ENCODE data around the gene GOSR1. TPM values are rescaled to one million over a fixed set of nuclear protein-coding genes. Genes with fewer than 3 reads are reported as not detected.
"Not testable (repeated sequence)": the region's sequence is repeated elsewhere in the genome, so short reads cannot be mapped to it uniquely, and the experiment has no call there.

The GOSR1 gene
- total and polyA plus RNA-seq, 2 donors (not counting 1 experiment from before 2014, with no cell fraction given), result 28.6 to 44.7 TPM

DNA sequence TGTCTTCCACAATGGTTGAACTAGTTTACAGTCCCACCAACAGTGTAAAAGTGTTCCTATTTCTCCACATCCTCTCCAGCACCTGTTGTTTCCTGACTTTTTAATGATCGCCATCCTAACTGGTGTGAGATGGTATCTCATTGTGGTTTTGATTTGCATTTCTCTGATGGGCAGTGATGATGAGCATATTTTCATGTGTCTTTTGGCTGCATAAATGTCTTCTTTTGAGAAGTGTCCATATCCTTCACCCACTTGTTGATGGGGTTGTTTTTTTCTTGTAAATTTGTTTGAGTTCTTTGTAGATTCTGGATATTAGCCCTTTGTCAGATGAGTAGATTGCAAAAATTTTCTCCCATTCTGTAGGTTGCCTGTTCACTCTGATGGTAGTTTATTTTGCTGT is 84.6 kb downstream of the GOSR1 start:
- H3K27me3 ChIP-seq (ENCODE audit: control insufficient read depth, insufficient read depth, low read length); H3K9ac ChIP-seq (ENCODE audit: insufficient read depth, low read length); H3K4me3 ChIP-seq (replicated peaks in 1 of 4; ENCODE audit: control extremely low read depth in 1 of 4, insufficient read depth in 1 of 4, low read depth in 3 of 4, low read length in 4 of 4); H3K36me3 ChIP-seq (ENCODE audit: control insufficient read depth, insufficient read depth, low read length); H3K4me1 ChIP-seq (ENCODE audit: control insufficient read depth, extremely low read depth, insufficient read depth, low read length); H3K4me2 ChIP-seq (ENCODE audit: extremely low read depth, insufficient read depth, low read length); DNase-seq (ENCODE audit: low read depth in 2 of 2); H3K9me3 ChIP-seq (ENCODE audit: control insufficient read depth, insufficient read depth, low read depth, low read length); H3K79me2 ChIP-seq (ENCODE audit: control insufficient read depth, insufficient read depth, low read length); H2AFZ ChIP-seq (ENCODE audit: low read length); H4K20me1 ChIP-seq (ENCODE audit: control insufficient read depth, extremely low read depth, insufficient read depth, low read length); H3K27ac ChIP-seq (ENCODE audit: insufficient read depth, low read length): not testable (repeated sequence)

DNA sequence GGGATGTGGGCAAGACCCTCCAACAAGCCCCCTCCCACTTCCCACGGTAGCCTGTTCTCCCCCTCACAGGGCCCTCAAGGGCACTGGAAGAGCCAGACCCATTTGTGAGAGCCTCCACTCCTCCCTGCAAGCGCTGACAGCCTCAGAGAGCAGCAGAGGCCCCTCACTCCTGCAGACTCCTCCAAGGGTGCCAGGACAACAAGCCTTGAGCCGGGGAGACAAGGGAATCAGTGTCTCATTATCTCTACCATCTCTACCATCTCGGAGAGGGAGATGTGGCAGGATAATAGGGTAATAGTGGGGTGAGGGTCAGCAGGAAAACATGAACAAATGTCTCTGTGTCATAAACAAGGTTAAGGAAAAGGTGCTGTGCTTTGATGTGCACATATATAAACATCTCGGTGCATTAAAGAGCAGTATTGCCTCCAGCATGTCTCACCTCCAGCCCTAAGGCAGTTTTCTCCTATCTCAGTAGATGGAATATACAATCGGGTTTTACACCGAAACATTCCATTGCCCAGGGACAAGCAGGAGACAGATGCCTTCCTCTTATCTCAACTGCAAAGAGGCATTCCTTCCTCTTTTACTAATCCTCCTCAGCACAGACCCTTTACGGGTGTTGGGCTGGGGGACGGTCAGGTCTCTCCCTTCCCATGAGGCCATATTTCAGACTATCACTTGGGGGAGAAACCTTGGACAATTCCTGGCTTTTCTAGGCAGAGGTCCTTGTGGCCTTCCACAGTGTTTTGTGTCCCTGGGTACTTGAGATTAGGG is 86.1 kb downstream of the GOSR1 start:
- not testable (repeated sequence) for H3K36me3 ChIP-seq (ENCODE audit: control insufficient read depth, insufficient read depth, low read length); H3K9ac ChIP-seq (ENCODE audit: insufficient read depth, low read length); H3K9me3 ChIP-seq (ENCODE audit: control insufficient read depth, insufficient read depth, low read depth, low read length); H3K4me1 ChIP-seq (ENCODE audit: control insufficient read depth, extremely low read depth, insufficient read depth, low read length); H3K27ac ChIP-seq (ENCODE audit: insufficient read depth, low read length); H3K4me2 ChIP-seq (ENCODE audit: extremely low read depth, insufficient read depth, low read length); H3K4me3 ChIP-seq (replicated peaks in 1 of 4; ENCODE audit: control extremely low read depth in 1 of 4, insufficient read depth in 1 of 4, low read depth in 3 of 4, low read length in 4 of 4); H2AFZ ChIP-seq (ENCODE audit: low read length); H3K27me3 ChIP-seq (ENCODE audit: control insufficient read depth, insufficient read depth, low read length); DNase-seq (ENCODE audit: low read depth in 2 of 2); H4K20me1 ChIP-seq (ENCODE audit: control insufficient read depth, extremely low read depth, insufficient read depth, low read length); H3K79me2 ChIP-seq (ENCODE audit: control insufficient read depth, insufficient read depth, low read length)

DNA sequence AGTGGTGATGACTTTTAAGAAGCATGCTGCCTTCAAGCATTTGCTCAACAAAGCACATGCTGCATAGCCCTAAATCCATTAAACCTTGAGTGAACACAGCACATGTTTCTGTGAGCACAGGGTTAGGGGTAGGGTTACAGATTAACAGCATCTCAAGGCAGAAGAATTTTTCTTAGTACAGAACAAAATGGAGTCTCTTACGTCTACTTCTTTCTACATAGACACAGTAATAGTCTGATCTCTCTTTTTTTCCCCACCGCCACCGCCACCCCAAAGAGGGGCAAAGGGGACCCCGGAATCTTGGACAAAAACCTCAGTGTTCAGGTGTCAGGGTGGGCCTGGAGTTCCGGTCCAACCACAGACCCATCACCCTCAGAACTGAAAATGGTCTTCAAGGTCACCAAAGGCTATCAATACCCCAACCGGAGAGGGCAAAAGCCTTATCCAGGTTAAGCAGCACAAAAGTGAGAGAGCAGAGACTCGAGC is 86.7 kb downstream of the GOSR1 start:
- not testable (repeated sequence) for DNase-seq (ENCODE audit: low read depth in 2 of 2); H3K9ac ChIP-seq (ENCODE audit: insufficient read depth, low read length); H3K27me3 ChIP-seq (ENCODE audit: control insufficient read depth, insufficient read depth, low read length); H3K36me3 ChIP-seq (ENCODE audit: control insufficient read depth, insufficient read depth, low read length); H3K27ac ChIP-seq (ENCODE audit: insufficient read depth, low read length); H3K79me2 ChIP-seq (ENCODE audit: control insufficient read depth, insufficient read depth, low read length); H3K4me1 ChIP-seq (ENCODE audit: control insufficient read depth, extremely low read depth, insufficient read depth, low read length); H3K9me3 ChIP-seq (ENCODE audit: control insufficient read depth, insufficient read depth, low read depth, low read length); H2AFZ ChIP-seq (ENCODE audit: low read length); H3K4me3 ChIP-seq (replicated peaks in 1 of 4; ENCODE audit: control extremely low read depth in 1 of 4, insufficient read depth in 1 of 4, low read depth in 3 of 4, low read length in 4 of 4); H4K20me1 ChIP-seq (ENCODE audit: control insufficient read depth, extremely low read depth, insufficient read depth, low read length); H3K4me2 ChIP-seq (ENCODE audit: extremely low read depth, insufficient read depth, low read length)

DNA sequence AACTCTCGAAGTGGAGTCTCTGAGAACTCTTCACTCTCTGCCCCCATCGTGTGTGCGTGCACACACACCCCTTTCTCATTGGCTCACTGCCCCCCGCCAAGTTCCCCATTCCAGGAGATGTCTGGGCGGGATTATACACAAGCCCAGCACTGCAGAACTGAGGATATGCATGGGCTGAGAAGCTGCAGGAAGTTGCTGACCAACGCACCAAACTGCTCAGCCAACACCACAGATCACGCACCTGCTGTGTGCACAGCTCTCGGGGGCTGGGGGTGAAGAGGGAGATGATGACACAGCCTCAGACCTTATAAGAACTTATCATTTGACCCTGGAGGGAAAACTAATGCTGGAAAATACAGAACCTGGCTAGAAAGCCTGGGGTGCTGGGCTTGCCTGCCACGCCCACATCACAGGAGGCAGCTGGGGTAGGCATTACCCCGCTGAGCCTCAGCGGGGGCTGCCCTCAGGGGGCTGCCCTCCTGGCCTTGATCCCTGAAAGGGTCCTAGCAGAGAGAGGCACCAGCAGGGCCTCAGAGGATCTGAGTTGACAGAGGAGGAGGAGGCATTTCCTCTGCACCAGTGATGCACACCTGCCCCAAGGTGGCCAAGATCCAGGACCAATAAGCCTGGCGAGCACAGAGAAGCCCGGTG is 87.3 kb downstream of the GOSR1 start:
- H3K4me2 ChIP-seq (ENCODE audit: extremely low read depth, insufficient read depth, low read length); DNase-seq (ENCODE audit: low read depth in 2 of 2); H3K4me3 ChIP-seq (replicated peaks in 1 of 4; ENCODE audit: control extremely low read depth in 1 of 4, insufficient read depth in 1 of 4, low read depth in 3 of 4, low read length in 4 of 4); H3K36me3 ChIP-seq (ENCODE audit: control insufficient read depth, insufficient read depth, low read length); H3K27me3 ChIP-seq (ENCODE audit: control insufficient read depth, insufficient read depth, low read length); H3K9ac ChIP-seq (ENCODE audit: insufficient read depth, low read length); H3K27ac ChIP-seq (ENCODE audit: insufficient read depth, low read length); H4K20me1 ChIP-seq (ENCODE audit: control insufficient read depth, extremely low read depth, insufficient read depth, low read length); H3K4me1 ChIP-seq (ENCODE audit: control insufficient read depth, extremely low read depth, insufficient read depth, low read length); H2AFZ ChIP-seq (ENCODE audit: low read length); H3K79me2 ChIP-seq (ENCODE audit: control insufficient read depth, insufficient read depth, low read length); H3K9me3 ChIP-seq (ENCODE audit: control insufficient read depth, insufficient read depth, low read depth, low read length): not testable (repeated sequence)

Measured in fibroblast of lung (primary cell).